Skeletal muscle tissue (tissue), 4 donors: ENCODE results near the gene RNF150. TPM values are rescaled to one million over a fixed set of nuclear protein-coding genes. Genes with fewer than 3 reads are reported as not detected.

Experiments
- H3K27ac ChIP-seq: one replicate; pipeline ENCODE4 v1.7.0; 2013; ENCODE audit warnings: mild to moderate bottlenecking, low read depth, low read length, inconsistent platforms
- H3K27me3 ChIP-seq, 3 donors: one replicate each; pipeline ENCODE4 v1.7.0; 2013; ENCODE audit warnings: low read length in 3 of 3; ENCODE audit not compliant: control insufficient read depth in 3 of 3, insufficient read depth in 3 of 3
- H3K36me3 ChIP-seq, 3 donors: one replicate each; pipeline ENCODE4 v1.7.0; 2013; ENCODE audit warnings: low read length in 3 of 3; ENCODE audit not compliant: control insufficient read depth in 3 of 3, insufficient read depth in 3 of 3
- H3K4me1 ChIP-seq, 3 donors: one replicate each; pipeline ENCODE4 v1.7.0; 2013; ENCODE audit warnings: low read length in 3 of 3, mild to moderate bottlenecking in 3 of 3; ENCODE audit not compliant: control insufficient read depth in 3 of 3, insufficient read depth in 3 of 3
- H3K4me3 ChIP-seq, 3 donors: one replicate each; pipeline ENCODE4 v1.7.0; 2013; ENCODE audit warnings: low read length in 3 of 3
- H3K9ac ChIP-seq, 3 donors: one replicate each; pipeline ENCODE4 v1.7.0; 2013; ENCODE audit warnings: low read length in 3 of 3, mild to moderate bottlenecking in 3 of 3, moderate library complexity in 2 of 3, low read depth in 1 of 3
- H3K9me3 ChIP-seq, 3 donors: one replicate each; pipeline ENCODE4 v1.7.0; 2013; ENCODE audit warnings: low read length in 3 of 3; ENCODE audit not compliant: control insufficient read depth in 3 of 3
- total RNA-seq: library from RNA; depleted of rRNA; stranded (reverse); fragments of >200 nt; gene quantifications from one replicate; pipeline ENCODE4 v1.2.3, GENCODE V29; 2014
- donor health status: Osteomylitis.

RNF150 gene
- total RNA-seq, 1 donor from 2014 or later: 36.5 TPM

DNA sequence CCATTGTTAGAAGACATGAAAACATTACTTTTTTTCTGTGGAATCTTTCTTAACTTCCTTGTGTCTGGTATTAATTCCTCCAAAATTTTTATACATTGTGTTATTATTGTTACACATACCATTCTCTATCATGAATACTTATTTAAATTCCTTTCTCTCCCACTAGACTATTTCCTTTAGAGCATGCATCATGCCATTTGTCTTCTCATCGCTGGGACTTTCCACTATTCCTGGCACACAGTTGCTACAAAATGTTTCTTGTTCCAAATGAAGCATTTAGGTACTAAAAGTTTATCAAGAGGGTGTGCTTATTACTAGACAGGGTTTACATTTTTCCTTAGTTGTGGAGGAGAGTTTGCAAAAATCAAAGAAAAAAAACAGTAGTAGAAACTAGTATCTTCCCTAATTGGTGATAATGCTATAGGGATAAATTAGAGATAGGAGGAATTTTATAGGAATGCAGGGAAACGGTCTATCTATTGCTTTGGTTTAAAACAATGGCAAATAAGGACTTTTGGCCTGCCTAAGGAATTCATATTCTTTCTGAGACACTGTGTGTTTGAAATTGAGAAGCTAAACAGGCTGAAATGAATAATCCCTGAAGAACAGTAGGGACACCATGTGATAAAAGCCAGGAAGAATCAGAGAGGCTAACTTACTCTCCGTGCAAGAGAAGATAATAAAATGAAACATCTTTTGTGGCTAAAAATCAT is 189.6 kb downstream of the RNF150 start:
- Histone ChIP-seq H3K27me3 (no peaks in the 10 kb centered on the region), H3K27ac (no peak overlapping the region), H3K4me1 (peaks cover 4 to 13% (median 9%) of the 10 kb centered on the region in 3 donors), H3K9ac (no peak overlapping the region), H3K36me3 (no peaks in the 10 kb centered on the region), H3K9me3 (no peaks in the 10 kb centered on the region), H3K4me3 (no peak overlapping the region)

DNA sequence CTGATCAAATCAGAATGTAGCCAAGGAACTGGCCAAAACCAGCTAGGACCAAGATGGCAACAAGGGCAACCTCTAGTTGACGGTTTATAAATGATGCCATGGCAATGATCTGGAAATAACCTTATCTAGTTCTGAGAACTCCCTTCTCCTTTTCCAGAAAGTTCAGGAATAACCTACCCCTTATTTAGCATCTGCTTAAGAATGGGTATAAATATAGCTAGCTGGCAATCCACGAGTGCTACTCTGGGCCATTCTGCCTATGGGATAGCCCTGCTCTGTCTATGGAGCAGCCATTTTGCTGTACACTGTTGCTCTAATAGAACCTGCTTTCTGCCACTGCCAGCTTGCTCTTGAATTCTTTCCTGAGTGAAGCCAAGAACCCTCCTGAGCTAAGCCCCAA is 192.7 kb downstream of the RNF150 start:
- Histone ChIP-seq H3K27ac (no peak overlapping the region), H3K9ac (no peak overlapping the region), H3K4me1 (peaks cover 17 to 20% (median 17%) of the 10 kb centered on the region in 3 donors), H3K27me3 (no peaks in the 10 kb centered on the region), H3K36me3 (no peaks in the 10 kb centered on the region), H3K4me3 (no peak overlapping the region), H3K9me3 (no peaks in the 10 kb centered on the region)

DNA sequence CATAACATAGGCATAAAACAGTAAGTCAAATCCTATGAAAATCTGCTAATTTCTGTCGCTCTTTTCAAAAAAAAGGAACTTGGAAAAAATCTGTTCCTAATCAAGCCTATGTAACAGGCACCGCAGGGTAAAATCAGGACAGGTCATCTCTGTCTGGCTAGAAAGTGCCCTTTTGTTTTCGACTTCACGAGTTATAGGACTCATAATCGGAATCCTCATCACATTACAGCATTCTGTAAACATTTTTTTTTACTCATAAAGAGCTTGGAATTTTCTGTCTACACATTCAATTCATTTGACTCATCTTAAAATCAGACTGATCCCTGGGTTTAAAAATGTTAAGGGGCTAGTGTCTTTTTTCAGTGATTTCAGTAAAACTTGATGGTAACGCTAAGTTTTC is 195.4 kb downstream of the RNF150 start:
- no peak overlapping the region for H3K4me3 ChIP-seq
- H3K4me1 ChIP-seq: peaks cover 21 to 24% (median 23%) of the 10 kb centered on the region in 3 donors
- no peaks in the 10 kb centered on the region for H3K36me3 ChIP-seq
- H3K9ac ChIP-seq: peak overlapping the region in 2 of 3 donors; percentile 8 to 25
- no peaks in the 10 kb centered on the region for H3K9me3 ChIP-seq
- H3K27ac ChIP-seq: peak overlapping the region; percentile 50
- no peaks in the 10 kb centered on the region for H3K27me3 ChIP-seq

DNA sequence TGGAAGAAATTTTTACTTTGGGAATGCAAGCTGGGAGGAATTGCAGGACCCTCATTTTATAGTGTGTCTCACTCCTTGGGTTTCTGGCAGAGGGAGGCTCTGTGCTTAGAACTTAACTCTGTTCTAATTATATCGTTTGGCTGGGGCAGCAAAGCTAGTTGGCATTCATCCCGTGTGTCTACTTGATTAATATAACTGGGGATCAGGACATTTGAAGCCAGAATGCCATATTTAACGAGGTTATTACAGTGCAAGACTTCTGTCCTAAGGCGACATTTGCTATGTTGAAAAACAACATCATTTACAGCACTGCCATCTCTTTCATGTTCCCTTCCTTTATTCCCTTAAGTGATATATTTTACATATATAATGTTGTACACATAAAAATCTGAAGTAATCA is 198.0 kb downstream of the RNF150 start:
- Histone ChIP-seq H3K9me3 (no peaks in the 10 kb centered on the region), H3K9ac (peak overlapping the region in 1 of 3 donors; percentile 60), H3K27me3 (no peaks in the 10 kb centered on the region), H3K36me3 (no peaks in the 10 kb centered on the region), H3K27ac (peak overlapping the region; percentile 6), H3K4me3 (no peak overlapping the region), H3K4me1 (peaks cover 21 to 26% (median 24%) of the 10 kb centered on the region in 3 donors)

DNA sequence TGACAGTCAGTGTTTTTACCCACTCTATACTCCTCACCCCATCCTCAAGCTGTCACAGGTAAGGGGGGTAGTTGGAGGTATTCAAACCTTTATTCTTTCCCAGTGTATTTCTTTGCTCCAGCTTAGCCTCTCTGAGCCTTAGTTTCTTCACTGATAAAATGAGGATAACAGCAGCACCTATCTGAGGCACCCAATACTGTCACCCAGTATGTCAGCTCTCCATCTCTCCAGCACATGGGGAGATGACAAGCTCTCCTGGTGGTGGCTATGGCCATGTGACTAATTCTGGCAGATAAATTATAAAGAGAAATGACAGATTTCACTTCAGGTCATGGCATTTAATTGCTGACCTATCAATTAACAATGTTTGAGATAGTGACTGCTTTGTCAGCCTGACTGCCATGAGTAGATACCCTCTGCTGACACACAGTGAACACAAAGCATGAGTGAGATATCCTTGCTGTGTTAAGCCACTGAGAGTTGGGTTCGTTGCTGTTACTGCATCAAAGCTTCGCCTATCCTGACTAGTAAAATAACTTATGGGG is 200.7 kb downstream of the RNF150 start:
- Histone ChIP-seq H3K4me3 (no peak overlapping the region), H3K27ac (no peak overlapping the region), H3K27me3 (no peaks in the 10 kb centered on the region), H3K9ac (no peak overlapping the region), H3K9me3 (no peaks in the 10 kb centered on the region), H3K4me1 (peaks cover 10 to 16% (median 13%) of the 10 kb centered on the region in 3 donors), H3K36me3 (no peaks in the 10 kb centered on the region)

DNA sequence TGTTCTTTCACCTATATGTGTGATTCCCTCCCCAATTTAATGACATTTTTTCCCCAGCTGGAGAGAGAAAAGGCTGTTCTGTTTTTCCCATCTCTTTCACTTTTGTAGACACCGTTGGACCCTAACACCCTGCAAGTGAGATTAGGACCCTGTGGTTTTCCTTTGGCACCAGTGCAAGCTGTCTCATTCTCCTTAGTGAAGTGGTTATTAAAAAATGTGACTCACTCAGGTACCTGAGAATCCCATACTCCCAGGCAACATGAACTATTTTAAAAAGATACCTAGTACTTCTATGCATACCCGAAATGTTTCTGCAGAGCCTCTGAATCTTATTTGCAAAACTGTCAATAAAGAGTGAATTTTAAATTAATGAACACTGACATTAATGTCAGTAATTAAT is 201.4 kb downstream of the RNF150 start:
- no peak overlapping the region for H3K27ac ChIP-seq
- no peak overlapping the region for H3K9ac ChIP-seq
- H3K4me1 ChIP-seq: peaks cover 10 to 16% (median 13%) of the 10 kb centered on the region in 3 donors
- no peaks in the 10 kb centered on the region for H3K9me3 ChIP-seq
- no peaks in the 10 kb centered on the region for H3K27me3 ChIP-seq
- H3K36me3 ChIP-seq: no peaks in the 10 kb centered on the region
- no peak overlapping the region for H3K4me3 ChIP-seq

DNA sequence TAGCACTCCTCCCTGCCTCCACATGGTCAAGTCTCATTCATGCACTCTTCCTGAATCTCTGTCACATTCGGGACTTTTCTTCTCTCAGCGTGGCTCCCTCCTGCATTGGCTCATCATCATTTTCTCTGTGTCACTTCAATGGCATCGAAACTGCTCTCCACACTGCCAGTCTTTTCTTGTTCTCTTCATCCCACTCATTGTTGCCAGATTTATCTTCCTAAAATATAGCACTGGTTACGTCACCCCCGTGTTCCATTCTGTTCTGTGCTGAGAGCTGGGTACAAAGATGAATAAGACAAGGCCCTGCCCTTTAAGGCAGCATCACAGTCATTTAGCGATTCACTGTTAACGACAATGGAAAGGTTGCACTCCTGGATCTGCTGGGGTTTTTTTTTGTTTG is 202.7 kb downstream of the RNF150 start:
- H3K4me1 ChIP-seq: peaks cover 9 to 11% (median 10%) of the 10 kb centered on the region in 3 donors
- no peaks in the 10 kb centered on the region for H3K9me3 ChIP-seq
- no peaks in the 10 kb centered on the region for H3K36me3 ChIP-seq
- no peak overlapping the region for H3K9ac ChIP-seq
- H3K27me3 ChIP-seq: no peaks in the 10 kb centered on the region
- H3K4me3 ChIP-seq: no peak overlapping the region
- no peak overlapping the region for H3K27ac ChIP-seq

DNA sequence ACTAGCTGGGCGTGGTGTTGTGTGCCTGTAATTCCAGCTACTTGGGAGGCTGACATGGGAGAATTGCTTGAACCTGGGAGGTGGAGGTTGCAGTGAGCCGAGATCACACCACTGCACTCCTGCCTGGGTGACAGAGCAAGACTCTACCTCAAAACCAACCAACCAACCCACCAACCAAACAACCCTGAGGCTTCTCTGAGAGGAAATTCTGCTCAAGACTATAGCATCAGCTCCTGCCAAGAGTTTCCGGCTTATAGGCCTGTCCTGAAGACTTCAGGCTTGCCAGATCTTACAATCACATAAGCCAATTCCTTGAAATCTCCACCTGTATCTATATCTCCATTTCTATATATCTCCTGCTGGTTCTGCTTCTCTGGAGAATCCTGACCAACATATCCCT is 203.3 kb downstream of the RNF150 start:
- Histone ChIP-seq H3K9ac (no peak overlapping the region), H3K4me1 (peaks cover 13 to 16% (median 14%) of the 10 kb centered on the region in 3 donors), H3K36me3 (no peaks in the 10 kb centered on the region), H3K9me3 (no peaks in the 10 kb centered on the region), H3K4me3 (no peak overlapping the region), H3K27me3 (no peaks in the 10 kb centered on the region), H3K27ac (no peak overlapping the region)

DNA sequence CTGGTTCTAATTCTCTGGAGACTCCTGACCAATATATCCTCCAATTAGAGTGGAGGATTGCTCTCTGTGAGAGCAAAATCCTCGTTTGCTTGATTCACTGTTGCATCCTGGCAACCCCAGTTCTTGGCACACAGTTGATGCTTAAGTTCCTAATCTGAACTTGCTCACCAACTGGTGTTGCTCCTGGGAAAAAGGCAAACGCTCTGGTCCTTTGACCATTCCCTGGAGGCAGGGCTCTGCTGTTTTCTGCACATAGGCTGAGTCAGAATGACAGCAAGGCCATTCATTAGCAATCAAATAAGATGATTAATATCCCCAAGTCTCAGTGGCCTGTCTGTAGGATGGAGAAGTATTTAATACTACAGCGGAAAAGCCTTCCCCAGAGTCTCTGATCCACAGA is 204.4 kb downstream of the RNF150 start:
- no peak overlapping the region for H3K9ac ChIP-seq
- H3K36me3 ChIP-seq: no peaks in the 10 kb centered on the region
- no peak overlapping the region for H3K27ac ChIP-seq
- H3K27me3 ChIP-seq: no peaks in the 10 kb centered on the region
- H3K9me3 ChIP-seq: no peaks in the 10 kb centered on the region
- H3K4me1 ChIP-seq: peaks cover 11 to 16% (median 14%) of the 10 kb centered on the region in 3 donors
- H3K4me3 ChIP-seq: no peak overlapping the region

DNA sequence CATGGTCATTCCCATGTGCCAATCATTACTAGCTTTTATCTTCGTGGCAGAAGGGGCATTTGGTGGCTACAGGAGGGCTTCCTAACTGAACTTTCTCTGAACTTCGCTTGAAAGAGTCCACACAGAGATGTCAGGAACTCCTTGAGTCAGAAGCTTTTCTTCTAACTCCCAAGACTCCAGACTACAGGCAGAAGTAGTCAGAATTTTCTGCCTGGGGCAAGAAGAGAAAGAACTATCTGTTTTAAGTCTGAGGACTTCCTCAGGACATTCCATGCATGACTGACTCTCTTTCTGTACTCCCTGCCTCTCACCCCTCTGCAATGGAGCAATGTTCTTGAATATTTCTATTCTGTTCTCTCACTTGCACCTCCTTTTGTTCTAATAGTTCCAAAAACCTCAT is 206.6 kb downstream of the RNF150 start:
- Histone ChIP-seq H3K4me3 (no peak overlapping the region), H3K9ac (no peak overlapping the region), H3K36me3 (no peaks in the 10 kb centered on the region), H3K4me1 (peaks cover 11 to 14% (median 14%) of the 10 kb centered on the region in 3 donors), H3K27me3 (no peaks in the 10 kb centered on the region), H3K9me3 (no peaks in the 10 kb centered on the region), H3K27ac (no peak overlapping the region)
